ENCODE data around the gene FOXN3.
"Not testable (repeated sequence)": the region's sequence is repeated elsewhere in the genome, so short reads cannot be mapped to it uniquely, and the experiment has no call there.

The FOXN3 gene

DNA sequence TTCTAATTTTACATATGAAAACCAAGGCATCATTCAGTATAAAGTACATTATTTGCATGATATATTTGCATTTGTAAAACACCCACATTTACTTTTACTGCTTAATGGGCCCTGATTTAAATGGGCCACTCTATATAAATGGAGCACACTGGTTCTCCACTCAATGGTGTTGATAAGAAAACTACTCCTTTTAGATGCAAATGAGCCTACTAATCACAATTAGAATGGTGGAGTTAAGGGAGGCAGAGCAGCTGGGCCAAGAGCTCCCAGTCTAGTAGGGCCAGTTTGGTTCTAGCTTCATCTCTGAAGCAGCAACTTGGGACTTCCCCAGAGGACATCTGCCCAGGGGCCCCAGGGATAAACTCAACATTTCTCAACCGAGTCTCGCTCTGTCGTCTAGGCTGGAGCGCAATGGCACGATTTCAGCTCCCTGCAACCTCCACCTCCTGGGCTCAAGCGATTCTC, 120.7 kb downstream of the FOXN3 start:
- no peak for DNase-seq

DNA sequence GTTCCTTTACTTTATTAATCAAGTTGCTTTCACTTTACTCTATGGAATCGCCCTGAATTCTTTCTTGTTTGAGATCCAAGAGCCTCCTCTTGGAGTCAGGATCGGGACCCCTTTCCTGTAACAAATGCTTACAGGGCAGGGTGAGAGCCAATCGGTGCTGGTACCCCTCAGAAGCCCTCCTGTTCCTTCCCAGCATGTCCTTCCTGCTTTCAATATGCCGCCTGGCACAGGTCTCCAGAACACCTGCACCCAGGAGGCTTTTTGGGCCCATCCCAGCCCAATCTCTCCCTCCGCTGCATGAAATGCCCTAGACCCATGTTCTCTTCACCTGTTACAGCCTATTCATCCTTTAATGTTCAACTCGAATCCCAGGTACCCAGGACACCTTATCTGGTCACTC, 122.2 kb downstream of the FOXN3 start:
- no peak for DNase-seq

DNA sequence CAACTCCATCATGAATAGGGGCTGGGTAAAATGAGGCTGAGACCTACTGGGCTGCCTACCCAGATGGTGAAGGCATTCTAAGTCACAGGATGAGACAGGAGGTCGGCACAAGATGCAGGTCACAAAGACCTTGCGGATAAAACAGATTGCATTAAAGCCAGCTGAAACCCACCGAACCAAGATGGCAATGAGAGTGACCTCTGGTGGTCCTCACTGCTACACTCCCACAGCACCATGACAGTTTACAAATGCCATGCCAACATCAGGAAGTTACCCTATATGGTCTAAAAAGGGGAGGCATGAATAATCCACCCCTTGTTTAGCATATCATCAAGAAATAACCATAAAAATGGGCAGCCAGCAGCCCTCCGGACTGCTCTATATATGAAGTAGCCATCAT, 122.6 kb downstream of the FOXN3 start:
- DNase-seq: not testable (repeated sequence)

DNA sequence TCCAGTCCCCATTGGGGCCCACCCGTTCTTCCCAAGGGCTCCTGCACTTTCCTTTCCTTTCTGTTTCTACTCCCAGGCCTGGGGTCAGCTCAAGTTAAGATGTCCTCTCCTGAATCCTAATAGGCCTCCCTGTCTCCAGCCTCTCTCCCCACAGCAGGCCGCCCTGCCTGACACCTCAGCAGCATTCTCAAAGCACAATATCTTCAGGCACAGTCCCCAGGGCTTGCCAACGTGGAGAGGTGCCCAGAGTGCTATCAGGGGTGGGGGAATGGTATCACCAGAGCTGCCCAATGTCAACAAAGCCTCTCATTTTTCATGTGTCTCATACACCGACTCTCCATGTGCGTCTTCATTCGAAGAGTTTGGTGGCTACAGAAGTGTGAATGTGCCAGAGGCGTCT, 123.0 kb downstream of the FOXN3 start:
- DNase-seq: no peak

DNA sequence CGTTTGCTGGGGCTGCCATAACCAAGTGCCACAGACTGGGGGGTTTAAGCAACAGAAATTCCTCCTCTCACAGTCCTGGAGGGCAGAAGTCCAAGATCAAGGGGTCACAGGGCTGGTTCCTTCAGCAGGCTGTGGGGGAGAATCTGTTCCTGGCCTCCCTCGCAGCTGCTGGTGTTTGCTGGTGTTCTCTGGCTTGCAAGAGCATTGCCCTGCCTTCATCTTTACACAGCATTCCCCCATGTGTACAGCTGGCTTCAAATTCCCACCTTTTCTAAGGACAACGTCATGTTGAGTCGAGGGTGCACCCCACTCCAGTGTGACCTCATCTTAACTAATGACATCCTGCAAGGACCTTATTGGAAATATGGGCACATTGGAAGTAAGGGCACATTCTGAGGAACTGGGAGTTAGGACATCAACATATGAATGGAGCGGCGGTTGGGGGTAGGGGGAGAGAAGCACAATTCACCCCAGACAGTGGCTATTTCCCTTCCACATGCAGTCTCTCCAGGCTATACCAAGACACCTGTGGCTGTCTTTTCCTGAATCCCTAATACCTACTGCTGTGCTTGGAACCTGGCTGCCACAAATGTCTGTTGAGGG, 123.6 kb downstream of the FOXN3 start:
- DNase-seq: no peak

DNA sequence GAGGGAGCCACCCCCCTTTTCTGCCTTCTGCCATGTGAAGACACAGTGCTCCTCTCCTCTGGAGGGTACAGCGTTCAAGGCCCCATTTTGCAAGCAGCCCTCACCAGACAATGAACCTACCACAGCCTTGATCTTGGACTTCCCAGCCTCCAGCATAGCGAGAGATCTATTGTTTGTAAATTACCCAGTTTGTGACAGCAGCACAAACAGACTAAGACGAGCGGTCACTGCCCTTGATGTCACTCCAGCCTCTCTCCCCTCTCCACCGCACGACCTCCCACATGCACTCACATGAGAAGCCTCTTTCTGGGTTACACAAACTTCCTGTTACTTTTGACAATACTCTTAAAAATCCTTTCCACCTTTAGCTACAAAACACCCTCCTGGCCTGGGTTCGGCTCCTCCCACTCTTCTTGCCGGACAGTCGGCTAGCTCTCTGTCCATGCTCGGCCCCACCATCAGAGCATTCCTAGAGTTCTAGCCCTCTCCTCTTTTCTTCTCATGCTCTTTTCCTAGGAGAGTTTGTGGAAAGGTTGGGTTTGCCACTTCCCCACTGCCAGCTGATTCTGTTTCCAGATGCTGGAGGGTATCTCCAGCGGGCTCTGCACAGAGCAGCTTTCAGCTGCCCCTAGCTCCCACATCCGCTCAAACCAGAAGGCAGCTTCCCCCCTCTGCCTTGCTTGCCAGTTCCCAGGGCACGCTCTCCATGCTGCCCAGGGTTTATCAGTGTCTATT, 124.3 kb downstream of the FOXN3 start:
- no peak for DNase-seq

DNA sequence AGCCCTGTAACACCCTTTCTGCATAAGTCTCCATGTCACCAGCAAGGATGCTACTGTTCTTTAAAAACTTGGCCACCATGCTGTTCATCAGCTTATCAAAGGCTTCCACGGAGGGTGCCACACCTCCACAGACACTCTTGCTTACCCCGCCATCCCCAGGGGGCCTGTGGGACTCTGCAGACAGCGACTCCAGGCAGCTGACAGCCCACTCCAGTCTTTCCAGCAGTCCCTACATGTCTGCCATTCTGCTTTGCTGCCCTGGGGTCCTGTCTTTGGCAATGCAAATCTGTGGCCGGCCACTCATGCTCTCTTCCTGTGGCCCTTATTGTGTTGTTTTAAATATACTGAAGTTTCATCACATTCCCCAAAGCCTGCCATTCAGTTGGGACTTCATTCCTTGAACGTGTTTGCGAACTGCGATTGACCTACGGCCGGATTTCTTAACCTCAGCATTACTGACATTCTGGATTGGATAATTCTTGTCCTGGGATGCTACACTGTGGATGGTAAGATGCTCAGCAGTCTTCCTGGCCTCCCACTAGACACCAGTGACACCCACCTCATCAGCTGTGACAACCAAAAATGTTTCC, 125.6 kb downstream of the FOXN3 start:
- no peak for DNase-seq

DNA sequence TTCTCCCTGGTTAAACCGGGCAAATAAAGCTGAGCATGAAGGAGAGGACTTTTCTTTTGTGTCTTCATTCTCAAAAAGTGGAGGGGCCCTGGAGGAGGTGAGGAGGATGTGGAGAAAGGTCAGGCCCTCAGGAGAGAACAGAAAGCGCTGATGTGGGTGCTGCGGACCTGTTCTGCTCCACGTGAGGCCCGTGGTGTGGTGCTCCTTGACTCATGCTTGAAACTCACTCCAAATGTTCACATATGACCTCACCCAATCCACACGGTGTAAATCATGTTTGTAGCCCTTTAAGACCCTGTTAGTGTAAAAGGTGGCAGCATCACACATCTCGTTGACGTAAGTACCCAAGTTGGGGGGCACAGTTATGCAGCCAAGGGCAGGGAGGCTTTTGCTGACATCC, 126.2 kb downstream of the FOXN3 start:
- DNase-seq: no peak

DNA sequence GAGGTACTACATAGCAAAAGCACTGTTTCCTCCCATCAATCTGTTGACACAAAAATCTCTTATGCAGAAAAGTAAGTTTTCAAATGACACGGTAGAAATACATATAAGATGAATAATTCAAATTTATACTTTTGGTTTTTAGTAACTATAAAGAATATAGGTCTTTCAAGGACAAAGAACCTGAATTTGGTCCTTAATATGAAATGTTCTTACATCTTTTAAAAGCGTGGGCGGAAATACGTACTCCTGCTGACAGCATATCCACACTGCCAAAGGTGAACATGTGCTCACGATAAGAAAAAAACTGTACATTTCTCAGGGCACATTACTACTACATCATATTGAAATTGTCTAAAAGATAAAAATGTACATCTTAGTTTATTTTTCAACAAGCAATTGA, 127.6 kb downstream of the FOXN3 start:
- no peak for DNase-seq

DNA sequence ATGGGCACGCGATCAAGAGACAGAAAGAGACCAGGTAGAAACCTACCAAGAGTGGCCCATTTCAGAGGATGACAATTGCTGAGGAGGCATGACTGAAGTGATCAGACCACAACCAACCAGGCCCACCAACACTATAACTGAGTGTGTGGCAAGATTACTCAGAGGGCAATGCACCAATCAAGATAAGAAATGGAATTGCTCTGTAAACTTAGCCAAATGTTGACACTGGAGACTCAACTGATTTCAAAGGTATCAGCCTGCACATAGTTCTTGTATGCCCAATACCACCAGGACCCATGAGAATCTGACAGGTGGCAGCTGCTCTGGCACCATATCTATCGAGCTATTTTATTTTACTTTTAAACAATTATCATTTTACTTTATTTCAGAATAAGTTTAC, 128.9 kb downstream of the FOXN3 start:
- DNase-seq: no peak

DNA sequence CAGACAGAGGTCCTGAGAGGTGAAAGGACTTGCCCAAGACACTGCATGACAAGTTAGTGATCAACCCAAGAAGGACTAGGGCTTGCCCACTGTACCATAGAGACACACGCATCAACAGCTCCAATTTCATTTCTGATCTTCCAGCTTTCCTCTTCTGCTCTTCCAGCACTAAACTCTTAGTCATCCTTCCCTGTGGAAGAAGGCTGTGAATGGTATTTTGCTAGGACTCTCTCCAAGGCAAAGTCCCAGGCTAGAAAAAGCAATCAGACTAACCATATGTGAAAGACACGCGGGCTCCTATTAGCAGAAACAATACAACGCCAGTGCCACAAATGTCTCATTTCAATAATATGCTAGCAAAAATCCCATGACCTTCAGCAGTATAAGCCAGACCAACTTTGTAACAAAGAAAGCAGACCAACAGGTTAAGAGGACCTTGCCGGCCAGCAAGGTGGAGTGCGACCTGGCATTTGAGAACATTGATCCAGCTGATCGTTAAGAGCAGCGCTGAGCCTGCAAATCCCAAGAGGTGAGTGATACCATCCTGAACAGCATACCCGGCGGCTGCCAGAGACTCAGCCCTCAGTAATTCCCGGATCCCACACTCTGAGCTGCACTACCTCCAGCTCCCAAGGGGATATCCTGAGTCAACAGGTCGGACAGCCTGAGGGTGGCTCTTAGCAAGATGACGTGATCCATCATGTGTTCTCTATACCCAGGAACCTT, 132.5 kb downstream of the FOXN3 start:
- no peak for DNase-seq

DNA sequence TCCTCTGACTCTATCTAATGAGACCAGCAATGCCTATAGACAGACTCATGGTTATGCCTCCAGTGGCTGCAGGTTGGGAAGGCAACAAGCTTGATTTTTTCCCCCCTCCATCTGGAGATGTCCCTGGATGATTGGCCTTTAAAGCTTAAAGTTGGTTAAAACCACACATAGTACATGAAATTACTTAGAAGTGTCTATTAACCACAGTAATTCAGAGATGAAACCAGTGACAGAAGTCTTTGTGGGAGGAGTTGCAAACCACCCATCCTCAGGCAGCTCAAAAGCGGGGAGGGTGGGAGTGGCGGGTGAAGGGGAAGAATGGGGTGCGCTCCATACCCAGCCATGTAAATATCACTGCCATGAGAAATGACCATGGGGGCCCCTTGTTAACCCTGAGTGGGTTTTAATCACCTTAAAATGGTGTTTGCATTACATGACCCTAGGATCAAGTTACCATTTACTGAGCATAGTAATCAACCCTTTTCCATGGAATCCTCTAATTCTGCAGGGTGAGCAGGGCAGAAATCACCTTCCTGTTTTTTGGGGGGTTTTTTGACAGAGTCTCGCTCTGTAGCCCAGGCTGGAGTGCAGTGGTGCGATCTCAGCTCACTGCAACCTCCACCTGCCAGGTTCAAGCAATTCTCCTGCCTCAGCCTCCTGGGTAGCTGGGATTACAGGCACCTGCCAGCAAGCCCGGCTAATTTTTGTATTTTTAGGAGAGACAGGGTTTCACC, 133.5 kb downstream of the FOXN3 start:
- no peak for DNase-seq

DNA sequence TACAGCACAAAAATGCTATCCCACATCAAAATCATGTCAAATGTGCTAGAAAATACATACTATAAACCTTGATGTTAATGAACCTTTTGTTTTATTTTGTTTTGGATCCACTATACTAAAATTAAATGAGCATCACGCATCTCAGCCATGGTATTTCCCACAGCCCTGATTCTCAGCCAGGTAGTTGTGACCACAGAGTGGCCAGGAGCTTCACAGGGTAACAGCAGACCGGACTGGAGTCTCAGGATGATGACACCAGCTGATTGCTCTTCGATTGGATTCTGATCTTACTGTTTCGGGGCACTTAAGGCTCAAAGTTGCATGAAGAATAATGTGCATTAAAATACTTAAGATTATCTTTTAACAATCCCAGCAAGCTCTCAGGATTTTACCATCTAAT, 134.8 kb downstream of the FOXN3 start:
- no peak for DNase-seq

DNA sequence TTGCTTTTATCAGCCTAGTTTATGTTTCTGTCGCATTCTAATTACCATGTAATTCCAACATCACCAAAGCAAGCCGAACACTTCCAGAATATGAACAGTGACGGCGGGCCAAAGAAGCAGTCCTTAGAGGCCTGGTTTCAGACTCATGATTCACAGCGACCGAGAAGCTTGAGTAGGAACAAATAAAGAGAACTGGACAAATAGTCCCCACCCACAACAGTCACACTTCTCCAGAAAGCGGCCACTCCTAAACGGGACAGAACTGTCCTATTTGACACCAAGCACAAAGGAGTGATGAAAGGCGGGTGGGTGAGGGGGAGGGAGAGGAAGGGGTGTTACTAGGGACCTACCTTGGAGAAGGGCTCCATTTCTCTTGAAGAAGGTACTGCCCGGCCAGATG, 136.4 kb downstream of the FOXN3 start:
- DNase-seq: no peak

DNA sequence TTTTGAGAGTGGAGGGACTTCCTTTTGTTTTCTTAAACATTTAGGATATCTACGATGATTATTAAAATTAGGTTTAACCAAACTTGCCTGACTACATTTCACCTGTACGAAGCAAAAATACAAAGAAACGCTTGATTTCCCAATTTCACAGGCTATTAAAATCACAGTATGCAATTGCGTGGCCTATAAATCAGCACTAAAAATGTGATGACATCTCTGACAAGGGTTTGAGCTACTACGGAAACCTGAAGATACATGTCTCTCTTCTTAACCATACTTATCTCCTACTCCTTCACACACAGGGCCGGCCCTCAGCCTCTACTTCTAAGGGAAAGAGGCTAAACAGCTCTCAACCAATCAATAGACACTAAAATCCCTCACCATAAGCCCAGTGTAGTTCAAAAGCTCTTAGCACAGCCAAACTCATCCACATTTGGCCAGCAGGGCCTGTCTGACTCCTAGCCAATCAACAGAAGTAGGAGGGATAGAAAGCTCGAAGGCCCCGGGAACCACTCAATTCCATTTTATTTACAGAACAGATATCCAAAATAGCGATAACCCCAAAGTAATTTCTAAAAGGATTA, 137.3 kb downstream of the FOXN3 start:
- DNase-seq: no peak

DNA sequence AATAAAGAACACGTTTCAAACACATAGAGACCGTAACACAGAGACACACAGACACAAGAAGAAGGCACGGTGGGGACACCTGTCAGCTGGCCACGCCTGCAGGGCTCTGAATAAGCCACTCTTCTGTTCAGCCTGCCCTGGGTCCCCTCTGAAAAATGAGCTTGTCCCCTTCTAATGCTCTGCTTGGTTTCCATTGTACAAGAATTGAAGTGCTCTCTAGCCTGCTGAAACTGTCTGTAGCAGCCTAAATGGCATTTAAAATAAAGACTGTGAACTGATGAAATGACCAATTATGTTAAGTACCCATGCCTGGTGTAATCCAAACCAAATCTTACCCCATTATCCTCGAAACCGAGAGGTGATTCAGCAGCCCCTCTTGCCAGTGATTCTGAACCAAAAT, 139.8 kb downstream of the FOXN3 start:
- no peak for DNase-seq

DNA sequence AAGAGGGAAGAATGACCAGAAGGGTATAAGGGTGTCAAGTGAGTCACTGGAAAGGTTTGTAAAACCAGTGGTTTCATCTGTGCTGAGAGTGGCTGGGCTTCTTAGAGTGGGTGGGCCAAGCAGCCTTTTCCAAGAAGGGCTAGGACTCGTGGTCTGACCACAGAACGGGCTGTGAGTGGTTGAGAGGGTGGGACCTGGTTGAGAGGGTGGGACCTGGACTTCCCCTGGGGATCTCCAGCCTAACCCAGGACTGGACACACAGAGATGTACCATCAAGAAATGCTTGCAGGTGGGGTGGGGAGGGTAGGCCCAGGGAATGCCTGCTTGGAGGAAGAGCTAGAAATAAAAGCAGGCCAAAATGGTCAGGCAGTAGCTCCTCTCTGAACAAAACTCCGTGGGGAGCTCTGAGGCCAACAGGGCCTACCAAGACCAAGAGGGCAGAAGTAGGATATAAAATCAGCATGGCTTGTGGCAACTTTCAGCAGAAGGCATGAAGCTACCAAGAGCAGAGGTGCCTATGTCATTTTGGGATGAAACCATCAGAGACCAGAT, 140.5 kb downstream of the FOXN3 start:
- no peak for DNase-seq

DNA sequence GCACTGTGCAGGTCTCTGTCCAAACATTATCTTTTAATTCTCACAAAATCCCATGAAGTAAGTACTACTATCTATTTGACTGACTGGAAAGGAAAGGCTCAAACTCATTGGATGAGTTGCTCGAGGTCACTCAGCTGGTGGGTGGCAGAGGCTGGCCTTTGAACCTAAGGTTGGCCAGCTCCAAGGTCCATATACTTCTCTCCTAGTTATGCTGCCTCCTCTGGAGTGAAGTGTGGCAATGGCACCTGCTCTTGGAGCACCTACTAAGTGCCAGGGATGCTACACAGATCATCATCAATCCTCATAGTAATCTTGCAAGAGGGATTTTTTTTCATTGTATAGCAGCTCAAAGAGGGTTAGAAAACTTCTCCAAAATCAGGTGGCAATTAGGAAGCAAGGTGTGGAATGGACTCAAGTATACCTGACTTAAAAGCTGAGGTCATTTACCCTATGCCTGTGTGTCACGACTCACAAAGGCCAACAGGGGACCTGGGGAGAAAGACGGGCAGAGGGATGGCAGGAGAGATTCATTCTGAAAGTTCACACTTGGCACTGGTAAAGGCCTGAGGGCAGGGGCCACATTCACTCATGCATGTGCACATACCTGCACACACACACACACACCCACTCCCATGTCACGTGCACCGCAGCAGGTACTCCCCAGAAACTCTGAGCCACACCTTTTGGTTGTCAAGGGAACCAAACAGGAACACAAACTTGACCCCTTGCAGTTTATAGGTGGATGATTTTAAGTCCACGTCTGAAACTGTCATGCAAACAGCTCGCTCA, 146.4 kb downstream of the FOXN3 start:
- DNase-seq: no peak

DNA sequence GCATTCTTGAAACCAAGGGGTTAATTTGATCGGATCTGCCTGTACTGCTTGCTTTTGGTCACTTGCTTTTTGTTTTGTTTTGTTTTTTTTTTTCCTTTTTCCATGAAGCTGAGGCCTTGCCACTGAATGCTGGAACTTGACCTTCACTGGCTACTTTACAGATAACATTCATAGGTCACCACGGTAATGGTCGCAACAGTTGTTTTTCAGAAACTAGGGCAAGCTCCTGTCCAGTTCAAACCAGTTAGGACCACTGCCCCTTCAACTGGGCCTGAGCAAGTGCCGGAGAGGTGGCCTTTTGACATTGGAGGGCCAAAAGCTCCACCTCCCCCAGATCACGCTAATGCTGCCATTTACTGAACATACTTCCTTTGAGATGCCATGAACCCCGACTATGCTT, 147.6 kb downstream of the FOXN3 start:
- no peak for DNase-seq

DNA sequence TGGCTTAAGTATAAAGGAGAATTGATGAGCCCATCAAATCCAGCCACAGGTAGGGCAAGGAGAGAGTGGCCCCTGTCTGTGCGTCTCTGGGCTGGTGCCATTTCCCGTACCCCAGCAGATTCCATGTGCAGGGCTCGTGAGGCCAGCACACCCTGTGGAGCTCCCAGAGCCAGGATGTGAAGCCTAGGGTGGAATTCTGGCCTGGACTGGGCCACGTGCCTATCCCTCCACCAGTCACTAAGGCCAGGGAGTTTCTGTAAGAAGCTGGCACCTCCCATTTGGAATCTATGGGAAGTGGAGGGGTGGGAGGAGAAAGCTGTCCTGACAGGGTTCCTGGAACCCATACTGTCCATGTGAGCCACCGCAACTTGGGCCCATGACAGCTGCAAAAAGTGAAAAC, 148.5 kb downstream of the FOXN3 start:
- DNase-seq: no peak

DNA sequence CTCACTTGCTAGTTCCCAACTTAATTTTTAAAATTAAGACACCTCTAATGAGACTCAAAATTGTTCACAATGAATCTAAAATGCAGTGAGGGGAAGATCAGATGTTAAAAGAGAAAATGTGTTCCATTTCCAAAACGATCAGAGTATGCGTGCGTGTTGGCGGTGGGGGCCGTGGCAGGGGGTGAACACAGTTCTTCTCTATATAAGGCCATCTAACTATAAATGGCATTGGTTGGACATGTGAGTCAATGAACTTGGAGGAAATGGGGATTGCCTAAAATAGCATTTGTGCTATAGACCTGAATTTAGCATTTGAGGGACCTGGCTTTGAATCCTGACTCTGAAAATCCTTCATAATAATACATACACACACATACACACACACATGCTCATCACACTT, 149.4 kb downstream of the FOXN3 start:
- DNase-seq: no peak

DNA sequence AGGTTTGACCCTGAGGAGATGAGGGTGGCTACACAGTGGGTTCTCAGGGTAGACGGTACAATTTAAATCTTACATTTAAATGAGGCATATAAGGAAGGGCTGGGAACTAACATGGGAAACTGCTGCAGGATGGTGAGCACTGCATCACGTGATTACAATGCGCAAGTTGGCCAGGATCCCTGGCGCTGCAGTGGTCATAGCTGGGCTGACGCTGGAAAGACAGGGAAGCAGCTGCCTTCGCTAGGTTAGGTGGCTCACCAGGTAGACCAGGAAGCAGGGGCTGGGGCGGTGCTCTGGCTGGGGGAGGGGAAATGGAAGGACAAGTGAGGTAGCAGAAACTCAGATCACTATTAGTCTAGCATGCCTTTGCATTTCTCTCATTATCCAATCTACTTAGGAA, 149.9 kb downstream of the FOXN3 start:
- DNase-seq: no peak
